Bladder microvascular endothelial cell (primary cell): Measurements from ENCODE around the gene CCL3. TPM values are rescaled to one million over a fixed set of nuclear protein-coding genes. Genes with fewer than 3 reads are reported as not detected.

ENCODE experiments used
- total RNA-seq: library from RNA; depleted of rRNA; stranded (reverse); fragments of >200 nt; gene quantifications from 2 replicates; pipeline ENCODE4 v1.2.3, GENCODE V29; 2014

The CCL3 gene
- total RNA-seq, result not detected in 2 replicates

GRCh38 chr17:36089888-36090836, at the start of gene CCL3:
Gene CCL3, minus strand, starts transcription at chr17:36090143. Its CDS starts 85 bp downstream, at chr17:36090058.

GRCh38 chr17:36103401-36103975, 13.5 kb upstream of the CCL3 start, which contains the start of gene CCL4:
Gene CCL4, plus strand, starts transcription at chr17:36103827. Its CDS starts 79 bp downstream, at chr17:36103906.

GRCh38 chr17:36063786-36064541, 26.0 kb downstream of the CCL3 start, which contains the start of gene CCL18:
Gene CCL18, plus strand, starts transcription at chr17:36064272. Its CDS starts 71 bp downstream, at chr17:36064343.

Other genes with a start within 250 kb of the CCL3 start
- not detected in 2 replicates for gene HEATR9, start 221.3 kb downstream of the CCL3 start, total RNA-seq
- under 0.01 and 1.8 TPM in 2 replicates for gene CCL5, start 209.8 kb downstream of the CCL3 start, total RNA-seq
- gene RDM1, start 159.4 kb downstream of the CCL3 start, total RNA-seq, result 0.19 TPM in 1 of 2 replicates, not detected in the other
- gene LYZL6, start 146.4 kb downstream of the CCL3 start, total RNA-seq, result not detected in 2 replicates
- gene CCL16, start 108.6 kb downstream of the CCL3 start, total RNA-seq, result 0.65 TPM in 1 of 2 replicates, not detected in the other
- gene CCL14, start 103.4 kb downstream of the CCL3 start, total RNA-seq, result 4.4 and 11.5 TPM in 2 replicates
- not detected in 2 replicates for gene CCL15, start 88.6 kb downstream of the CCL3 start, total RNA-seq
- gene CCL23, start 72.2 kb downstream of the CCL3 start, total RNA-seq, result 0.76 and 3.4 TPM in 2 replicates
- gene CCL18, start 25.9 kb downstream of the CCL3 start, total RNA-seq, result not detected in 2 replicates
- gene CCL4, start 13.7 kb upstream of the CCL3 start, total RNA-seq, result not detected in 2 replicates
- gene TBC1D3B, start 86.5 kb upstream of the CCL3 start, total RNA-seq, result 0.97 and 2.6 TPM in 2 replicates
- gene CCL3L1, start 106.6 kb upstream of the CCL3 start, total RNA-seq, result not detected in 2 replicates
- not detected in 2 replicates for gene CCL4L2, start 120.9 kb upstream of the CCL3 start, total RNA-seq
- 0.13 TPM in 1 of 2 replicates, not detected in the other for gene TBC1D3I, start 174.4 kb upstream of the CCL3 start, total RNA-seq
- gene TBC1D3G, start 233.7 kb upstream of the CCL3 start, total RNA-seq, result not detected in 2 replicates